ENCODE data around the gene LRMDA. TPM values are rescaled to one million over a fixed set of nuclear protein-coding genes. Genes with fewer than 3 reads are reported as not detected.

LRMDA gene
- 0.14 TPM in 1 of 2 replicates, not detected in the other for polyA plus RNA-seq (2014; cell fraction: cytosol; rRNA removed)
- polyA plus RNA-seq (2014; cell fraction: nucleus; rRNA removed) = not detected in 2 replicates

GRCh38 chr10:75431180-75432111, at the start of gene LRMDA:
Gene LRMDA, plus strand, starts transcription at chr10:75431624.
- DNase-seq (ENCODE audit: low spot score) = no peak

- no peak for DNase-seq (ENCODE audit: low spot score)
These were observed 45.3 kb upstream of the LRMDA start for GRCh38 chr10:75386128-75386527.

GRCh38 chr10:75388082-75388481, 43.3 kb upstream of the LRMDA start:
- DNase-seq (ENCODE audit: low spot score) = no peak

- DNase-seq (ENCODE audit: low spot score) = no peak
These were observed 41.2 kb upstream of the LRMDA start for GRCh38 chr10:75390178-75390577.

- no peak for DNase-seq (ENCODE audit: low spot score)
These were observed 39.2 kb upstream of the LRMDA start for GRCh38 chr10:75392271-75392670.

- DNase-seq (ENCODE audit: low spot score) = no peak
These were observed 38.7 kb upstream of the LRMDA start for GRCh38 chr10:75392744-75393143.

GRCh38 chr10:75394221-75394620, 37.2 kb upstream of the LRMDA start:
- no peak for DNase-seq (ENCODE audit: low spot score)

- no peak for DNase-seq (ENCODE audit: low spot score)
These were observed 36.1 kb upstream of the LRMDA start for GRCh38 chr10:75395066-75395931.

GRCh38 chr10:75395932-75396630, 35.3 kb upstream of the LRMDA start:
- no peak for DNase-seq (ENCODE audit: low spot score)

- no peak for DNase-seq (ENCODE audit: low spot score)
These were observed 34.6 kb upstream of the LRMDA start for GRCh38 chr10:75396631-75397495.

- no peak for DNase-seq (ENCODE audit: low spot score)
These were observed 33.8 kb upstream of the LRMDA start for GRCh38 chr10:75397496-75398199.

GRCh38 chr10:75398200-75398691, 33.2 kb upstream of the LRMDA start:
- no peak for DNase-seq (ENCODE audit: low spot score)

GRCh38 chr10:75398692-75399460, 32.5 kb upstream of the LRMDA start:
- no peak for DNase-seq (ENCODE audit: low spot score)

GRCh38 chr10:75399461-75400162, 31.8 kb upstream of the LRMDA start:
- DNase-seq (ENCODE audit: low spot score) = peak; percentile 64

GRCh38 chr10:75400163-75400770, 31.2 kb upstream of the LRMDA start:
- no peak for DNase-seq (ENCODE audit: low spot score)

- peak; percentile 21 for DNase-seq (ENCODE audit: low spot score)
These were observed 30.5 kb upstream of the LRMDA start for GRCh38 chr10:75400771-75401568.
